ENCODE data around the gene ZNF319.

Gene ZNF319

DNA sequence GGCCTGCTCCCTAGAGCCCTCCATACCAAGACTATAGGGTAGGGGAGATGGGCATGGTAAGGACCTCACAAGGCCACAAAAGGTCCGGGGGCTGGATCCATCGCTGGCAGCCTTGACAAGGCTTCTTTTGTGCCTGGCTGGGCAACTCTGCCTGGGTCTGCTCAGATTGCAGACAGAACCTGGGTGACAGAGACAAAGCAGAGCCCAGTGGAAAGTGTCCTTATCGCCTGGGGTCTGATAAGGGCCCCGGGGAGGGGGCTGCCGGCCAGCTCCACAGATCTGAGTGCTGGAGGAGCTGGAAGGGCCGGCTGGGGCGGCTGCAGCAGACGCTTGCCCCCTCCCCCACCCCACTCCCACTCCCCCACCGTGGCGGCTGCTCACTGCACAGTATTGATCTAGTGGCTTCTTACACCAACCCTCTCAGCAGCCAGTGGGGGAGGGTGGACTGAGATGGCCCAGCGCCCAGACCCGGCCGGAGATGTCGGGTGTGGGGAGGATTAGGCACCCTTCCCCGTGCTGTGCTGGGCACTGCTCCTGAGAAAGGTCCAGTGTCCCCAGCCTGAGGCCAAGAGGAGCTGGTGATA, 32.3 kb upstream of the ZNF319 start:
- ChIA-PET CTCF (interaction anchor here (0.6 to 3.5 kb wide), 6 partner anchors 9 to 362 kb away, joined by 3 to 22 read pairs (median 3); partner anchors contain the start of gene MMP15), POLR2A (no interaction called here)
- TF ChIP-seq, protein P1, sequence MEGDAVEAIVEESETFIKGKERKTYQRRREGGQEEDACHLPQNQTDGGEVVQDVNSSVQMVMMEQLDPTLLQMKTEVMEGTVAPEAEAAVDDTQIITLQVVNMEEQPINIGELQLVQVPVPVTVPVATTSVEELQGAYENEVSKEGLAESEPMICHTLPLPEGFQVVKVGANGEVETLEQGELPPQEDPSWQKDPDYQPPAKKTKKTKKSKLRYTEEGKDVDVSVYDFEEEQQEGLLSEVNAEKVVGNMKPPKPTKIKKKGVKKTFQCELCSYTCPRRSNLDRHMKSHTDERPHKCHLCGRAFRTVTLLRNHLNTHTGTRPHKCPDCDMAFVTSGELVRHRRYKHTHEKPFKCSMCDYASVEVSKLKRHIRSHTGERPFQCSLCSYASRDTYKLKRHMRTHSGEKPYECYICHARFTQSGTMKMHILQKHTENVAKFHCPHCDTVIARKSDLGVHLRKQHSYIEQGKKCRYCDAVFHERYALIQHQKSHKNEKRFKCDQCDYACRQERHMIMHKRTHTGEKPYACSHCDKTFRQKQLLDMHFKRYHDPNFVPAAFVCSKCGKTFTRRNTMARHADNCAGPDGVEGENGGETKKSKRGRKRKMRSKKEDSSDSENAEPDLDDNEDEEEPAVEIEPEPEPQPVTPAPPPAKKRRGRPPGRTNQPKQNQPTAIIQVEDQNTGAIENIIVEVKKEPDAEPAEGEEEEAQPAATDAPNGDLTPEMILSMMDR (IDR thresholded peaks at IDR 0.05; ENCODE audit: insufficient read depth, low read length, missing control alignments), result no peak
- no peak overlapping the region for H3K4me3 ChIP-seq (ENCODE audit: low read depth, low read length)
- no peak for DNase-seq (ENCODE audit: low read depth, low spot score)

DNA sequence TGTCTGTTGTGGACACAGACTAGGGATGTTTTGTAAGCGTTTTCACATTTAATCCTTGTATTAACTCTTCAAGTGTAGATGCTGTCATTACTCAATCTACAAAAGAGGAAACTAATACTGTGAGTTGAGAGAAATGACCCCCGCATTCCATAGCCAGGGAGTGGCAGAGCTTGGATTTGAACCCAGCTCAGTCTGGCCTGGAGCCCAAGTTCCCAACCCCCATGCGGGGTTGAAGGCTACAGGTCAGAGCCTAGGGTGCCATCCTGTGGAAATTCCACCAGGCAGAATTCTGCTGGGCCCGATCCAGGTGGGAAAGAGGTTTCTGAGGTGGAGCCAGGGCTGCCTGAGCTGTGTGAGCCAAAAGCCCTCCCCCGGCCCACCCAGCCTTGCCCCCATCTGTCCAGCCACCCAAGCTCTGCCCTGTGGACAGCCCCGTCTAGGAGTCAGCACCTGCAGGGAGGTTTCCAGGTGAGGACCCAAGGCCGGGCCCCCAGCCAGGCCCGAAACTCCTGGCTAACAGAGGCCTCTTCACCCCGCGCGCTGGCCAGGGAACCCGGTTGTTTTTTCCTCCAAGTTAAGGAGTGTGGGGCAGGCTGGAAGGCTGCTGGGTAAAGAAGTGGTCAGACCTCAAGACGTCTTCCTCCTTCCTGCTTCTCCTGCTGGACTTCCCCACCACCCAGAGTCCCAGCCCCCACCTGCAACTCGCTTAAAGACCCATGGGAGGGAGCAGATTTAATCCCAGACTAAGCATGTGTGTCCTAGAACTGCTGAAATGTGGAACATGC, 30.7 kb upstream of the ZNF319 start:
- DNase-seq (ENCODE audit: low read depth, low spot score), result no peak
- TF ChIP-seq, protein P1 (IDR thresholded peaks at IDR 0.05; ENCODE audit: insufficient read depth, low read length, missing control alignments), result no peak
- CTCF ChIA-PET, result interaction anchor here (1.1 to 3.5 kb wide), 3 partner anchors 8 to 91 kb away, joined by 3 to 22 read pairs (median 7); partner anchors contain the start of gene MMP15
- H3K4me3 ChIP-seq (ENCODE audit: low read depth, low read length), result no peak overlapping the region
- POLR2A ChIA-PET, result no interaction called here

DNA sequence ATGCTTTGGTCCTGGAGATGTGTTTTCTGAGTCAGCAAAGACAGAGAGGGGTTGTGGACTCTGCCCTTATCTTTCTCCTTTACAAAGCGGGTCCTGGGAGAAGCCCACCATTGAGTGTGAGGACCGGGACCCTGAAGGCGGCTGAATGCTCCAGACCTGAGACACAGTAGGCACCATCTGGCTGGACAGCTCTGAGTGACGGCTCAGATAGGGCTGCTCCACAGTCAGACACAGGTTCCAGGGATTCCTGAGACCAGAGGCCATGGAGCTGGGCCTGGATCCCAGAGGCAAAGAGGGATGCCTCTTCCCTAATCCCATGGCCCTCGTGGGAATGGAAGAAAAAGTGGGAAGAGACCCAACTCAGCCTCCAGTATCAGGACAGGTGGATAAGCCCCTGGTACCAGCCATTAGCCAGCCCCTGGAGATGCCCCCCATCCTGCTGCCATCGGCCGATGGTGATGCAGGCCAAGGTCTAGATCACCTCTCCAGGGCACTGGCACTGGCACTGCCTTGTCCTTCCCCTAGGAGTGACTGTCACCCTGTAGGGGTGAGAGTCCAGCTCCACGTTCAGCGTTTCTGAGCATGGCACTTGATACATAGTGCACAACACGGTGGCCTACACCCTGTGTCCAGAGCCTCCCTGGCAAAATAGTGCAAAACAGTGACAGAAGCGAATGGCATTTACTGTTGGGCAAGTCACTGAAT, 29.8 kb upstream of the ZNF319 start:
- no peak for DNase-seq (ENCODE audit: low read depth, low spot score)
- CTCF ChIA-PET, result interaction anchor here (1.1 to 3.6 kb wide), 2 partner anchors 11 to 131 kb away, joined by 3 to 13 read pairs; no protein-coding TSS in a partner anchor
- H3K4me3 ChIP-seq (ENCODE audit: low read depth, low read length), result no peak overlapping the region
- POLR2A ChIA-PET, result no interaction called here
- TF ChIP-seq, protein P1 (IDR thresholded peaks at IDR 0.05; ENCODE audit: insufficient read depth, low read length, missing control alignments), result no peak

DNA sequence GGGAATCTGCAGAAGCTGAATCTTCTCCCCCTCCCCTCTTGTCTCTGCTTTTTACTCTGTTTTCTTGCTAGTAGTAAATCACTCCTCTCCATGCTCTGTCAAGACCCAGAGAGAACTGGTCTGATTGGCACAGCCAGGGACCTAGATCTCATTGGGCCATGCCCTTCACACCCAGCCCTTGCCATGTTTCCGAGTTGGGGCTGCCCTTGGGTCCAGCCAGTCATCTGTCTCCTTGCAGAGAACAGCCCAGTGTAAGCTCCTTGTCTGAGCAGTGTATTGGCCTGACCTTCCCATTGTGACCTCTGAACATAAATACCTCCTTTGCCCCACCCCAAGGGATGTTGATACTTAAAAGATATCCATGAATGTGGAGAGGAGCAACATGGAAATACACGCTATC, 28.9 kb upstream of the ZNF319 start:
- CTCF ChIA-PET, result interaction anchor here (3.6 kb wide), 1 partner anchor 130 kb away, joined by 13 read pairs; no protein-coding TSS in a partner anchor
- TF ChIP-seq, protein P1 (IDR thresholded peaks at IDR 0.05; ENCODE audit: insufficient read depth, low read length, missing control alignments), result no peak
- DNase-seq (ENCODE audit: low read depth, low spot score), result no peak
- POLR2A ChIA-PET, result interaction anchor here (0.5 kb wide), 1 partner anchor 364 kb away, joined by 3 read pairs; no protein-coding TSS in a partner anchor
- H3K4me3 ChIP-seq (ENCODE audit: low read depth, low read length), result no peak overlapping the region

DNA sequence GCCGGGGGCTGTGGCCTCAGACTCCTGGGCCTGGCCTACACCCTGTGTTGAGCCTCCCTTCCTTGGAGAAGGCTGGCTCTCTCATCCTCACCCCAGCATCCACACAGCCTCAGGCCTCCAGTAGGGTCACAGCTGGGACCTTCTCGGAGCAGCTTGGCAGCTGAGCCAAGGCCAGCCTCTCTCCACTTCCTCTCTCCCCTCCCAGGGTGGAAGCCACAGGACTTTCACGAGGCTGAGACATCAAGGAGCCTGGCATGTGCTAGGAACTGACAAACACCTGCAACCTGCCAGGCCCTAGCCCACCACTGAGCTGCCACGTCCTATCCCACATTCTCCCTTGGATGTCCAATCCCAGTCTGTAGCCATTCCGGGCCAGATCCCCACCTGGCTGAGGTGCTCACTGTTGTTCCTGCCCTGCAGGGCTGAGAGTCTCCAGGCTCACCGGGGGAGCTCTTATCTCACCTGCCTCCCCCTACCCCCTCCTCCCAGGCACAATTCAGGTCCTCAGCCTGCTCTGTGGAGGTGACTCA, 28.1 kb upstream of the ZNF319 start:
- ChIA-PET CTCF (interaction anchor here (1.8 to 3.6 kb wide), 2 partner anchors 93 to 129 kb away, joined by 5 to 13 read pairs; no protein-coding TSS in a partner anchor), POLR2A (no interaction called here)
- no peak for DNase-seq (ENCODE audit: low read depth, low spot score)
- TF ChIP-seq, protein P1 (IDR thresholded peaks at IDR 0.05; ENCODE audit: insufficient read depth, low read length, missing control alignments), result no peak
- no peak overlapping the region for H3K4me3 ChIP-seq (ENCODE audit: low read depth, low read length)

Measured in AG04449 (cell line).